Measurements from ENCODE around the gene CEP128. TPM values are rescaled to one million over a fixed set of nuclear protein-coding genes. Genes with fewer than 3 reads are reported as not detected.

CEP128 gene
- total RNA-seq, 1 experiment from 2014 or later: 16.4 TPM

DNA sequence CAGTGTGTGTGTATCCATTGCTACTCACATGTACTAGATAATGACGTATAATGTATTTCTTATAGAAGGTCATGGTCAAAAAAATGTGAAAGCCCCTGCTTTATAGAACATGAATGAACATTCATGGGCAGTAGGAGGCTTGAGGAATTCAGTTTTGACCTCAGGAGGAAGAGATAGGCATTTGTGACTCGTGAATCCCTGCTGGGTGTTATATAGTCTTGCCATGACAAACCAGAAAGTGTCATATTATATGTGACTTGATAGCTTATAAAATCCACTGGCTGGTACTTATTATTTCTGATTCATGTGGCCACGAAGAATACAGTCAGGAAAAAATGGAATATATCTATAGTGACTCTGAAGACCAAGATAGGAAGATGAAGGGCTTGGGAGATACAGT lies 287.6 kb downstream of the CEP128 start:
- ChIA-PET CTCF (no interaction called here), RAD21 (ENCODE audit: low non-redundant PET in 1 of 2, low total read pairs in 2 of 2, uncharacterized antibody in 2 of 2, unreplicated experiment in 2 of 2) (no interaction called here)
- 0 out of 2 replicates have a peak, but pooled peaks have one; percentile 25 for ATAC-seq

More for the DNA sequence above, 287.6 kb downstream of the CEP128 start:
- BruUV-seq (replicated peaks): no TSS peak
- Histone ChIP-seq H3K4me3 (replicated peaks in 1 of 2; ENCODE audit: low read depth in 1 of 2, low read length in 2 of 2) (no peak overlapping the region), H2AFZ (ENCODE audit: low read depth, low read length, poor library complexity, severe bottlenecking) (no peak overlapping the region), H3K4me2 (ENCODE audit: low read length) (0 out of 2 replicates have a peak overlapping the region, but pooled peaks have one; percentile 5), H3K4me1 (ENCODE audit: control insufficient read depth in 1 of 2, insufficient read depth in 2 of 2, low read length in 2 of 2) (peaks cover 4 to 5% of the 10 kb centered on the region in 2 experiments; a peak in 1 of 4 replicates), H3K9me3 (ENCODE audit: control insufficient read depth in 1 of 2, insufficient read depth in 1 of 2, low read depth in 1 of 2, low read length in 2 of 2) (no peaks in the 10 kb centered on the region), H3K36me3 (ENCODE audit: control insufficient read depth in 1 of 2, insufficient read depth in 2 of 2, low read length in 2 of 2) (no peaks in the 10 kb centered on the region), H3K9me2 (ENCODE audit: insufficient read depth) (no peaks in the 10 kb centered on the region), H3K27me3 (ENCODE audit: insufficient read depth, low read length) (no peaks in the 10 kb centered on the region), H3K27ac (ENCODE audit: low read depth, low read length) (no peak overlapping the region), H3K9ac (ENCODE audit: low read length) (no peak overlapping the region), H4K20me1 (ENCODE audit: insufficient read depth) (no peaks in the 10 kb centered on the region), H3K79me2 (ENCODE audit: insufficient read depth, low read length) (no peaks in the 10 kb centered on the region)
- DNase-seq (ENCODE audit: low read depth, low spot score): no peak
- POLR2A ChIA-PET: no interaction called here
- intact Hi-C loops (cut with micrococcal nuclease): no loop called here
- TF ChIP-seq EZH2phosphoT487 (IDR thresholded peaks at IDR 0.05; ENCODE audit: borderline replicate concordance) (no peak), SP1 (IDR thresholded peaks at IDR 0.05; ENCODE audit: low read depth) (no peak), YY1 (IDR thresholded peaks at IDR 0.05; ENCODE audit: extremely low read depth, insufficient replicate concordance, low read depth, low read length) (no peak), EGR1 (IDR thresholded peaks at IDR 0.05; ENCODE audit: low read depth) (no peak), FOSL1 (IDR thresholded peaks at IDR 0.05; ENCODE audit: low read depth) (no peak), TCF7L2 (IDR thresholded peaks at IDR 0.05; ENCODE audit: borderline replicate concordance, extremely low read depth, insufficient read depth, insufficient read length) (no peak), SRF (IDR thresholded peaks at IDR 0.05; ENCODE audit: low read depth) (no peak), REST (IDR thresholded peaks at IDR 0.05; ENCODE audit: low read depth) (no peak), EZH2 (IDR thresholded peaks at IDR 0.05) (no peak), ZBTB33 (IDR thresholded peaks at IDR 0.05; ENCODE audit: extremely low read depth, insufficient replicate concordance, low read length) (no peak), ZNF274 (IDR thresholded peaks at IDR 0.05; ENCODE audit: low read depth, low read length) (no peak), SIN3A (IDR thresholded peaks at IDR 0.05; ENCODE audit: low read depth) (no peak), ELF1 (IDR thresholded peaks at IDR 0.05; ENCODE audit: borderline replicate concordance, low read depth) (no peak), JUND (IDR thresholded peaks at IDR 0.05) (no peak), POLR2A (IDR thresholded peaks at IDR 0.05; ENCODE audit: borderline replicate concordance, extremely low read depth, insufficient read depth, insufficient read length) (no peak), CBX3 (IDR thresholded peaks at IDR 0.05; ENCODE audit: low read depth) (no peak), POLR2AphosphoS5 (IDR thresholded peaks at IDR 0.05; ENCODE audit: low read depth, low read length) (no peak)
- TF ChIP-seq, protein P1, sequence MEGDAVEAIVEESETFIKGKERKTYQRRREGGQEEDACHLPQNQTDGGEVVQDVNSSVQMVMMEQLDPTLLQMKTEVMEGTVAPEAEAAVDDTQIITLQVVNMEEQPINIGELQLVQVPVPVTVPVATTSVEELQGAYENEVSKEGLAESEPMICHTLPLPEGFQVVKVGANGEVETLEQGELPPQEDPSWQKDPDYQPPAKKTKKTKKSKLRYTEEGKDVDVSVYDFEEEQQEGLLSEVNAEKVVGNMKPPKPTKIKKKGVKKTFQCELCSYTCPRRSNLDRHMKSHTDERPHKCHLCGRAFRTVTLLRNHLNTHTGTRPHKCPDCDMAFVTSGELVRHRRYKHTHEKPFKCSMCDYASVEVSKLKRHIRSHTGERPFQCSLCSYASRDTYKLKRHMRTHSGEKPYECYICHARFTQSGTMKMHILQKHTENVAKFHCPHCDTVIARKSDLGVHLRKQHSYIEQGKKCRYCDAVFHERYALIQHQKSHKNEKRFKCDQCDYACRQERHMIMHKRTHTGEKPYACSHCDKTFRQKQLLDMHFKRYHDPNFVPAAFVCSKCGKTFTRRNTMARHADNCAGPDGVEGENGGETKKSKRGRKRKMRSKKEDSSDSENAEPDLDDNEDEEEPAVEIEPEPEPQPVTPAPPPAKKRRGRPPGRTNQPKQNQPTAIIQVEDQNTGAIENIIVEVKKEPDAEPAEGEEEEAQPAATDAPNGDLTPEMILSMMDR (IDR thresholded peaks at IDR 0.05 in 2 of 3, conservative IDR thresholded peaks at IDR 0.05 in 1 of 3; ENCODE audit: borderline replicate concordance in 1 of 3, insufficient read depth in 1 of 3, low read depth in 2 of 3, low read length in 2 of 3): no peak
- TF ChIP-seq, protein P2, sequence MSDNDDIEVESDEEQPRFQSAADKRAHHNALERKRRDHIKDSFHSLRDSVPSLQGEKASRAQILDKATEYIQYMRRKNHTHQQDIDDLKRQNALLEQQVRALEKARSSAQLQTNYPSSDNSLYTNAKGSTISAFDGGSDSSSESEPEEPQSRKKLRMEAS (IDR thresholded peaks at IDR 0.05): no peak

Measured in HCT116 (cell line).